Stimulated activated CD4-positive, alpha-beta T cell treated with anti-CD3 and anti-CD28 coated beads, Interleukin-12 subunit alpha, Interleukin-12 subunit beta, amount 100 ng/mL, for 24 hours (primary cell): ENCODE measurements around the gene RNF227.
"Not testable (repeated sequence)": the region's sequence is repeated elsewhere in the genome, so short reads cannot be mapped to it uniquely, and the experiment has no call there.

Experiments used
- DNase-seq, 2 experiments: peaks; one replicate each; pipeline ENCODE4 v3.0.0-alpha.2; 2020; ENCODE audit warnings: low read depth in 2 of 2

Gene RNF227

GRCh38 chr17:7915611-7916384 lies at the start of gene RNF227:
Gene RNF227, minus strand, starts transcription at chr17:7916289. Its CDS starts 94 bp downstream, at chr17:7916195.
- peak; percentile 71 to 91 for DNase-seq

GRCh38 chr17:7961421-7961820 lies 45.3 kb upstream of the RNF227 start:
- DNase-seq: no peak

- no peak for DNase-seq
Measured at GRCh38 chr17:7959503-7960253, 43.6 kb upstream of the RNF227 start.

DNA sequence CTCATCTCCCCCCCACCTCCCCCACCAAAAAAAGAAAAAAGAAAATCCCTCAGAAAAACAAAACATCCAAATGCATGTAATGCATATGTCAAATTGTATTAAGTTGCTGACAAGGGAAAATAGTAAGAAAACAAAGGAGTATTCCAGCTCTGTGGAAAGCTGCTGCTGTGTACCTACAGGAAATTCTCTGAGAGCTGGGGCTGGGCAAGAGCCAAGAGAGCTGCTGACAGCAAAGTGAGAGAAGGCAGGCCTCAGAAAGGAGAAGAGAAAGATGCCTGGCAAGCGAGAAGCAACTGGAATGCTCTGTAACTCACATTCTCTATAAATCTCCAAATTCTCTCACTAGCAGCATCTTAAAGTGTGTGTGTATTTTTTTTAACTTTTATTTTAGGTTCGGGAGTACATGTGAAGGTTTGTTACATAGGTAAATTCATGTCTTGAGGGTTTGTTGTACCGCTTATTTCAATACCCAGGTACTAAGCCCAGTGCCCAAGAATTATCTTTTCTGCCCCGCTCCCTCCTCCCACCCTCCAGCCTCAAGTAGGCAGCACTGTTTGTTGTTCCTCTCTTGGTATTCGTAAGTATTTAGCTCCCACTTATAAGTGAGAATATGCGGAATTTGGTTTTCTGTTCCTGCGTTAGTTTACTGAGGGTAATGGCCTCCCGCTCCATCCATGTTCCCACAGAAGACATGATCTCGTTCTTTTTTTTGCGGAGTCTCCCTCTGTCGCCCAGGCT lies 40.3 kb upstream of the RNF227 start:
- no peak for DNase-seq

DNA sequence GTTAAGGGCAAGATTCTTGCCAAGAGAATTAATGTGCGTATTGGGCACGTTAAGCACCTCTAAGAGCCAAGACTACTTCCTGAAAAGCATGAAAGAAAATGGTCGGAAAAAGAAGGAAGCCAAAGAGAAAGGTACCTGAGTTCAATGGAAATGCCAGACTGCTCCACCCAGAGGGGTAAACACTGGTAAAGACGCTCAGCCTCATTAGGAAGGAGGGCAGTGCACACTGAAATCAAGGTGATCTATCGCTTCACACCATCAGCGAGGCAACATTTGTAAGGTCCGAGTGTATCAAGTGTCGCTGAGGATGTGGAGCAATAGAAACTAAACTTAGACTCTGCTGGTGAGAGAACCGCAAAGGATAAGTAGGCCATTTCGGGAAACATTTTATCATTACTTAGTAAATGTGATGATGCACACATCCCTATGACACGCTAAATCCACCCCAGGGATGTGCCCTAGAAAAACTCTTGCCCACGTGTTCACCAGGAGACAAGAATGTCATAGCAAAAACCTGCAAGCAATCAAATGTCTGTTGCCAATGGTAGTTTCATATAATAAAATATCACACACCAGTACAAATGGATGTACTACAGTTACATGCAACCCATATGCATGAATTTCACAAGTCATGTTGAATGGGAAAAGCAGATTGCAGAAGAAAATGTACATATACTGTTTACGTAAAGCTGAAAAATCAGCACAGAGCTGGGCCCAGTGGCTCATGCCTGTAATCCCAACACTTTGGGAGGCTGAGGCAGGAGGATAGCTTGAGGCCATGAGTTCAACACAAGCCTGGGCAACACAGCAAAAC lies 39.5 kb upstream of the RNF227 start:
- no peak for DNase-seq

DNA sequence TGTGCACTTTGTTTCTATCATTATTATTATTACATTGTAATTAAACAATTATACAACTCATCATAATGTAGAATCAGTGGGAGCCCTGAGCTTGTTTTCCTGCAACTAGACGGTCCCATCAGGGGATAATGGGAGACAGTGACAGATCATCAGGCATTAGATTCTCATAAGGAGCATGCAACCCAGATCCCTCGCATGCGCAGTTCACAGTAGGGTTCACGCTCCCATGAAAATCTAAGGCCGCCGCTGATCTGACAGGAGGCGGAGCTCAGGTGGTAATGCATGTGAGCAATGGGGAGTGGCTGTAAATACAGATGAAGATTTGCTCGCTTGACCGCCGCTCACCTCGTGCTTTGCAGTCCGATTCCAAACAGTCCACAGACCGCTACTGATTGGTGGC lies 37.2 kb upstream of the RNF227 start:
- DNase-seq: not testable (repeated sequence)

GRCh38 chr17:7951143-7951792 lies 35.2 kb upstream of the RNF227 start:
- peak in 1 of 2 experiments; percentile 28 for DNase-seq

- no peak for DNase-seq
Measured at GRCh38 chr17:7950578-7950977, 34.5 kb upstream of the RNF227 start.

DNA sequence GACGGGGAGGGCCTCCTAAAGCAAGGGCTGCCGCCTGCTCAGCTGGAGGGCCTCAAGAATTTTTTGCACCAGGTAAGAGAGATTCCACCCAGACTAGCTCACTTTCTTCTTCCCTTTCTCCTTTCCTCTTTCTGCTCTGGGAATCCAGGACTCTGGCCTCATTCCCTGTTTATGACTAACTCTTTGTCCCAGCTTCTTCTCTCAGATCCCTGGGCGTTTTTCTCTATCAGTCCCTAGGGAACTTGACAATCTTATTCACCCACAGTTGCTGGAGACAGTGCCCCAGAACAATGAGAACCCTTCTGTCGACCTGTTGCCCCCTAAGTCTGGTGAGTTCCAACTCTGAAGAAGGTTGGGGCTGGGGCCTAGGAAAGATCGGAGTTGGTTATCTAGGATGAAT lies 31.6 kb upstream of the RNF227 start:
- no peak for DNase-seq

GRCh38 chr17:7946441-7946840 lies 30.4 kb upstream of the RNF227 start:
- no peak for DNase-seq

DNA sequence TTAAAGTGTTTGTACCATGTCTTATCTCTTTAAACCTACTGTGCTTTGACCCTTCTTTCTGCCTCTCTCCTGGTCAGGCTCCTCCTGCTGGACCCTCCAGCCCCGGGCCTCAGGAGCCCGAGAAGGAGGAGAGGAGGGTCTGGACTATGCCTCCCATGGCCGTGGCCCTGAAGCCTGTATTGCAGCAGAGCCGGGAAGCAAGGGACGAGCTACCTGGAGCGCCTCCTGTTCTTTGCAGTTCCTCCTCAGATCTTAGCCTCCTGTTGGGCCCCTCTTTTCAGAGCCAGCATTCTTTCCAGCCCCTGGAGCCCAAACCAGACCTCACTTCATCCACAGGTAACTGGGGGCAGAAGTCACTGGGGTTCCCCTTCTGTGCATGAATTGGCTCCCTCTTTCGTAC lies 29.6 kb upstream of the RNF227 start:
- DNase-seq: no peak

GRCh38 chr17:7944326-7944725 lies 28.2 kb upstream of the RNF227 start:
- no peak for DNase-seq

GRCh38 chr17:7943291-7943690 lies 27.2 kb upstream of the RNF227 start:
- DNase-seq: no peak

GRCh38 chr17:7940743-7941142 lies 24.7 kb upstream of the RNF227 start:
- DNase-seq: no peak

- DNase-seq: no peak
Measured at GRCh38 chr17:7940034-7940433, 23.9 kb upstream of the RNF227 start.

DNA sequence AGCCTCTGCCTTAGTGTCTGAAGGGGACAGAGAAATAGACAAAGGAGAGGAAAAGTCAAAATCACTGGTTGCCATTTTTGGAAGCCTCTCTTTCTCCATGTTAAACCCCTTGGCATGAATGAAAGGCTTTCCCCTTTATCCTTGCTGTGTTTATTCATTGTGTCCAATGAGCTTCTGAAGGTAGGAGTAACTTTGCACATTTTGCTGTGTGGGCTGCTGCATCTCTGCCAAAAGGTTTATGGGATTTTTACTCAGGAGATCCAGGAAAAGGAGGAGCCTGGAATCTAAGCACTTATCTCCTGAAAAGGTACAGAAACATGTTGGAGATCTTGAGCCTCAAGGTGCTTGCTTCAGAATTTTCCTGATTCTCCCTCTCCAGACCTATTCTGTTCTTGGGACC lies 19.8 kb upstream of the RNF227 start:
- no peak for DNase-seq

DNA sequence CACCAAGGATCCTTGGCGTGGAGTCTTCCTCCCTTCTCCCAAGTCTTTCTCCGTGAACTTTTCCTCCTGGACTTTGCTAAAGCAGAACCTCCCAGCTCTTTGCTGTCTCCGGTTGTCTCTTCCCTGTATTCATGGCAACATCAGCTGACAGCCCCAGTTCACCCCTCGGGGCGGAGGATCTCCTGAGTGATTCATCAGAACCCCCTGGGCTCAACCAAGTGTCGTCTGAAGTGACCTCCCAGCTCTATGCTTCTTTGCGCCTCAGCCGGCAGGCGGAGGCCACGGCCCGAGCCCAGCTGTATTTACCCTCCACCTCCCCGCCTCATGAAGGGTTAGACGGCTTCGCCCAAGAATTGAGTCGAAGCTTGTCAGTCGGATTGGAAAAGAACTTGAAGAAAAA lies 16.9 kb upstream of the RNF227 start:
- no peak for DNase-seq

GRCh38 chr17:7932483-7932891 lies 16.4 kb upstream of the RNF227 start:
- no peak for DNase-seq

GRCh38 chr17:7931709-7932482 lies 15.8 kb upstream of the RNF227 start, which contains the start of the genes CNTROB and TRAPPC1:
Gene CNTROB, plus strand, starts transcription at chr17:7932206. Its CDS starts 874 bp downstream, at chr17:7933080.
Gene TRAPPC1, minus strand, starts transcription at chr17:7931946. Its CDS starts 117 bp downstream, at chr17:7931829.
- peak; percentile 99 to 100 for DNase-seq
